ENCODE results near the gene TAB2. TPM values are rescaled to one million over a fixed set of nuclear protein-coding genes. Genes with fewer than 3 reads are reported as not detected.

Gene TAB2
- total RNA-seq, 1 donor from 2014 or later: 51.0 TPM

GRCh38 chr6:149414821-149415220, 97.3 kb downstream of the TAB2 start:
- DNase-seq (ENCODE audit: low spot score): no peak

DNA sequence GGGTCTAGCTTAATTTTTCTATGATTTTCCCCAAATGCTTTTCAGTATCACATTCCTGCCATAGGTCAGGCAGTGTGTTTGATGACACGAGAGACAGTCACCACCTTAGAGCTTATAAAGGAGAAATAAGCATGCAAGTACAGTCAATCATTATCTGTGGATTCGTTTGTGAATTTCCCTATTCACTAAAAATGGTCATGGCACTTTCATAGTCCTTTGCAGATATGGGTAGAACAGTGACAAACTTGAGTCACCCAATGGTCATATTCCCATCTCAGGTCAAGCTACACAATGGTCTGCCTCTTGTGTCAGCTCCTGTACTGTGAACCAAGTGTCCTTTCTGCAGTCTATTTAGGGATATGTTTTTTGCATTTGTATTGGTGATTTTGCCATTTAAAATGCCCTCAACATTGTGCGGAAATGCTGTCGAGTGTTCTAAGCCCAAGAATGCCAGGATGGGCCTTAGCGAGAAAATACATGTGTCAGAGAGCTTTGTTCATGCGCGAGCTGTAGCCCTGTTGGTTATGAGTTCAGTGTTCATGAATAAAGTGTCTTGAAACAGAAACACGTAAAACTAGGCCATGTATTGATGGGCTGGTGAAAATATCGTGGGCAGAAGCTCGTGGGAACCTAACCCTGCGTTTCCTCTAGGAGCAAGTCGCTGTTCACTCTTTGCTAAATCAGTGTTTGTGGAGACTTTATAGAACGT, 102.3 kb downstream of the TAB2 start:
- DNase-seq (ENCODE audit: low spot score): no peak

- DNase-seq (ENCODE audit: low spot score): no peak
Observed at GRCh38 chr6:149421132-149421531, 103.6 kb downstream of the TAB2 start.

DNA sequence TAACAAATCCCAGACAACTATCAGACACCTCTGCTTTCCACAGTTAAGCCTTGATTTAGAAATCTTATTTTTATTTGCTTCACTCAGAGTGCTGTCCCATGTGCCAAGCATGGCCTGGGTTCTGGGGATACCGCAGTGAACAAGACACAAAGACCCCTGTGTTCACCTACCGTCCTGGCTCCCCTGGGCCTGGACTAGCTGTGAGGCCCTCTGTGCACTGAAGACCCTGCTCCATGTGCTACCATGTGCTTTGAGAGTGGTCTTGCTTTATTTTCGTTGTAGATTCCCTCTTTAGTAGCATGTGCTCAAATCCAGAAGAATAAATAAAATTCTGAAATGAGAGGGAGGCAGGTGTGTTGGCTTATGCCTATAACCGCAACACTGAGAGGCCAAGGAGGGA, 105.1 kb downstream of the TAB2 start:
- DNase-seq (ENCODE audit: low spot score): no peak

GRCh38 chr6:149423964-149424440, 106.5 kb downstream of the TAB2 start:
- DNase-seq (ENCODE audit: low spot score): no peak

GRCh38 chr6:149425224-149425623, 107.7 kb downstream of the TAB2 start:
- no peak for DNase-seq (ENCODE audit: low spot score)

DNA sequence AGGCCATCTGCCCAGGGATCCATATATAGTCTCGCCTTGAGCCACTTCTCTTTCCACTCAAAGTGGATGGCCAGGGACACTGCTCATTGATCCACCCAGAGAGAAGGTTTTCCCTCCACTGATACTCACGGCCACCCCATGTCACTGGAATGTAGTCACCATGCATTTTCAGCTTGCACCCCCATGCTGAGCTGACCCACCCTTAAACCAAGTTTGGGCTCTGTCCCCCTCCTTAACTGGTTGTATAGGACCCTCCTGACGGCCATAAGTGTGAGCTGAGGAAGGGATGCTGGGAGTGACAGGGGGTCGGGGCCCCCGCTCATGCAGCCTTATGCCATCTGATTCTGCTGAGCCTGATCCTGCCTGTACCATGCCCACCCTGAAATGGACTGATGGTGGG, 108.2 kb downstream of the TAB2 start:
- DNase-seq (ENCODE audit: low spot score): no peak

- DNase-seq (ENCODE audit: low spot score): no peak
Observed at GRCh38 chr6:149428606-149429005, 111.1 kb downstream of the TAB2 start.

GRCh38 chr6:149429427-149430360, 112.2 kb downstream of the TAB2 start:
- DNase-seq (ENCODE audit: low spot score): no peak

- peak; percentile 84 for DNase-seq (ENCODE audit: low spot score)
Observed at GRCh38 chr6:149431905-149432775, 114.6 kb downstream of the TAB2 start.

GRCh38 chr6:149433405-149433804, 115.9 kb downstream of the TAB2 start:
- DNase-seq (ENCODE audit: low spot score): no peak

GRCh38 chr6:149433881-149434280, 116.4 kb downstream of the TAB2 start:
- no peak for DNase-seq (ENCODE audit: low spot score)

GRCh38 chr6:149435919-149436586, 118.5 kb downstream of the TAB2 start:
- DNase-seq (ENCODE audit: low spot score): no peak

GRCh38 chr6:149436647-149437046, 119.1 kb downstream of the TAB2 start:
- DNase-seq (ENCODE audit: low spot score): no peak

DNA sequence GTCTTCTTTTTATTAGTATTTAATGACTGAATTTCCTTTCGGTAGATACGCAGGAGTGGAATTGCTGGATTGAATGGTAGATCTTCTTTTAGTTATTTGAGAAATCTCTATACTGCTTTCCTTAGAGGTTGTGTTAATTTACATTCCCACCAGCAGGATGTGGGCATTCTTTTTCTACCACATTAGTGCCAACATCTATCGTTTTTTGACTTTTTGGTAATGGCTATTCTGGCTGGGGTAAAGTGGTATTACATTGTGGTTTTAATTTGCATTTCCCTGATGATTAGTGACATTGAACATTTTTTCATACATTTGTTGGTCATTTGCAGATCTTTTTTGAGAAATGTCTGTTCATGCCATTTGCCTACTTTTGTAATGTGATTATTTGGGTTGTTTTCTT, 119.7 kb downstream of the TAB2 start:
- no peak for DNase-seq (ENCODE audit: low spot score)

- no peak for DNase-seq (ENCODE audit: low spot score)
Observed at GRCh38 chr6:149438855-149439254, 121.3 kb downstream of the TAB2 start.

DNA sequence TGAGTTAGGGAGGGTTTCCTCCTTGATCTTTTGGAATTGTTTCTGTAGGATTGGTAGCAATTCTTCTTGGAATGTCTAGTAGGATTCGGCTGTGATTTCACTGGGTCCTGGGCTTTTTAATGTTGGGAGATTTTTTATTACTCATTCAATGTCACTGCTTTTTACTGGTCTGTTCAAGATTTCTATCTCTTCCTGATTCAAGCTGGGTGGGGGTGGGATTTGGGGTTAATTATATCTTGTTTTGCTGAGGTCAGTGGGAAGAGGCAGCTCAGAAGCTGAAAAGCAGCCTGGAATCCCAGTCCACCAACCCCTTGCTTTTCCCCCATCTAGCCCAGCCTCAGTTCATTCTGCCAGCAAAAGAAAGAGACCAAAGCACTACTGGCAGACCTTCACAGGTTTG, 122.1 kb downstream of the TAB2 start:
- DNase-seq (ENCODE audit: low spot score): no peak

- DNase-seq (ENCODE audit: low spot score): no peak
Observed at GRCh38 chr6:149440735-149441671, 123.5 kb downstream of the TAB2 start.

DNA sequence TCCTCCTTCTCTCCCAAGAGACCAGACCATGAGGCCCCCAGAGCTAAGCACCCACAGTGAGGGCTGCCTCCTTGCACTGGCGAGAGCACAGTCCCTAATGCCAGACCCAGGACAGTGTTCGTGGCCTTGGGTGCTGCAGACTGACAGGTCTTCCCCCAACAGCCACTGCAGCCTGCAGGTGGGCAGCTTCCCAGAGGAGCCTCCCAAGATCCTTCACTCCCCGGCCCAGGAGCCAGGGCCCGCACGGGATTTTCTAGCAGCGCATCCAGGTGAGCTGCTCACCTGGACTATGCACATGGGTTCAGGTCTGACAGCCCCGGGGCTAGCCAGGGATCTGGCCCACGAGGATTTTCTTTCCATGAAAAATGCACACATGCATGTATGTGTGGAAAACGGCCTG, 124.2 kb downstream of the TAB2 start:
- DNase-seq (ENCODE audit: low spot score): no peak
